HEK293 (cell line): ENCODE results near the gene AARSD1.

ENCODE experiments used
- CTCF ChIA-PET: fragments of 350-600 bp; formaldehyde crosslinking; extraction: SDS; loops from one replicate; lab custom pipeline; 2021; ENCODE audit warnings: antibody characterized with exemption; lab: Yijun Ruan, JAX
- POLR2A ChIA-PET: fragments of 300-600 bp; formaldehyde crosslinking; extraction: SDS; loops from one replicate; lab custom pipeline; 2020; ENCODE audit warnings: antibody characterized with exemption, inconsistent platforms; lab: Yijun Ruan, JAX
- H3K27ac ChIP-seq: fragments of 200-500 bp; sonication (Bioruptor generic); 2 replicates; pipeline ENCODE4 v1.5.1; 2014; ENCODE audit warnings: low read depth, low read length, control low read depth, inconsistent platforms; ENCODE audit errors: extremely low read depth
- H3K36me3 ChIP-seq, 2 experiments: fragments of 200-500 bp in 1 of 2; sonication (Bioruptor generic) in 1 of 2; 1 replicate in 1 of 2; 2 replicates in 1 of 2; pipeline ENCODE4 v1.5.1; 2014 to 2017; ENCODE audit warnings: inconsistent platforms in 2 of 2, low read length in 2 of 2; ENCODE audit not compliant: control insufficient read depth in 2 of 2, insufficient read depth in 1 of 2
- H3K4me1 ChIP-seq: fragments of 200-500 bp; sonication (Bioruptor generic); 2 replicates; pipeline ENCODE4 v1.5.1; 2014; ENCODE audit warnings: mild to moderate bottlenecking, low read length, inconsistent platforms; ENCODE audit not compliant: control insufficient read depth, insufficient read depth
- H3K4me3 ChIP-seq: 2 replicates; pipeline ENCODE4 v1.5.1; 2011; ENCODE audit warnings: low read depth, mild to moderate bottlenecking, control low read depth, low read length, moderate library complexity
- H3K9me3 ChIP-seq: fragments of 200-500 bp; sonication (Bioruptor generic); 2 replicates; pipeline ENCODE4 v1.5.1; 2014; ENCODE audit warnings: low read depth, low read length, inconsistent platforms; ENCODE audit not compliant: control insufficient read depth, insufficient read depth
- HOXC10 ChIP-seq: sonication (generic); formaldehyde crosslinking; IDR thresholded peaks from 2 replicates; pipeline ENCODE4 v1.8.1; 2023; ENCODE audit warnings: mild to moderate bottlenecking, missing genetic modification reagents
- MZF1 ChIP-seq: fragments of 450-650 bp; formaldehyde crosslinking; IDR thresholded peaks from 2 replicates; pipeline ENCODE4 v1.5.1; 2017; ENCODE audit warnings: missing biosample characterization, missing genetic modification characterization, borderline replicate concordance
- OVOL3 ChIP-seq: fragments of 450-650 bp; formaldehyde crosslinking; IDR thresholded peaks from 2 replicates; pipeline ENCODE4 v1.5.1; 2016; ENCODE audit warnings: missing biosample characterization, missing genetic modification characterization
- SALL2 ChIP-seq: fragments of 450-650 bp; formaldehyde crosslinking; IDR thresholded peaks from 2 replicates; pipeline ENCODE4 v1.5.0; 2017; ENCODE audit warnings: missing biosample characterization, mild to moderate bottlenecking, missing genetic modification characterization, borderline replicate concordance
- TRIM28 ChIP-seq: IDR thresholded peaks from 2 replicates; pipeline ENCODE4 v1.6.1; 2011; ENCODE audit warnings: low read length, control low read depth, borderline replicate concordance
- ZEB2 ChIP-seq: fragments of 450-650 bp; formaldehyde crosslinking; IDR thresholded peaks from 2 replicates; pipeline ENCODE4 v1.5.1; 2016; ENCODE audit warnings: missing biosample characterization, missing genetic modification characterization
- ZNF133 ChIP-seq: fragments of 450-650 bp; formaldehyde crosslinking; IDR thresholded peaks from 2 replicates; pipeline ENCODE4 v1.5.1; 2016; ENCODE audit warnings: missing biosample characterization, missing genetic modification characterization
- ZNF221 ChIP-seq: fragments of 450-650 bp; formaldehyde crosslinking; IDR thresholded peaks from 2 replicates; pipeline ENCODE4 v1.5.1; 2017; ENCODE audit warnings: missing biosample characterization, missing genetic modification characterization, borderline replicate concordance
- ZNF223 ChIP-seq: fragments of 450-650 bp; formaldehyde crosslinking; IDR thresholded peaks from 2 replicates; pipeline ENCODE4 v1.5.1; 2016; ENCODE audit warnings: missing biosample characterization, missing genetic modification characterization
- ZNF274 ChIP-seq, 2 experiments: fragments of 200-500 bp in 1 of 2; fragments of 450-650 bp in 1 of 2; sonication (Bioruptor generic) in 1 of 2; formaldehyde crosslinking in 1 of 2; IDR thresholded peaks; 2 replicates each; pipeline versions ENCODE4 v1.5.1 to v1.6.1; 2014 to 2016; ENCODE audit warnings: borderline replicate concordance in 1 of 2, inconsistent platforms in 1 of 2, low read length in 1 of 2, missing biosample characterization in 1 of 2, missing genetic modification characterization in 1 of 2
- ZNF335 ChIP-seq: fragments of 450-650 bp; formaldehyde crosslinking; conservative IDR thresholded peaks from 2 replicates; pipeline ENCODE4 v1.5.1; 2016; ENCODE audit warnings: missing biosample characterization, missing genetic modification characterization
- ZNF354C ChIP-seq: fragments of 450-650 bp; formaldehyde crosslinking; IDR thresholded peaks from 2 replicates; pipeline ENCODE4 v1.5.1; 2016; ENCODE audit warnings: missing biosample characterization, missing genetic modification characterization, low read depth, borderline replicate concordance
- ZNF48 ChIP-seq: fragments of 450-650 bp; formaldehyde crosslinking; IDR thresholded peaks from 2 replicates; pipeline ENCODE4 v1.5.1; 2016; ENCODE audit warnings: missing biosample characterization, missing genetic modification characterization
- ZNF521 ChIP-seq: fragments of 450-650 bp; formaldehyde crosslinking; IDR thresholded peaks from 2 replicates; pipeline ENCODE4 v1.5.1; 2017; ENCODE audit warnings: missing biosample characterization, mild to moderate bottlenecking, missing genetic modification characterization
- ZNF544 ChIP-seq: fragments of 450-650 bp; formaldehyde crosslinking; IDR thresholded peaks from 2 replicates; pipeline ENCODE4 v1.5.0; 2017; ENCODE audit warnings: missing biosample characterization, missing genetic modification characterization
- ZNF548 ChIP-seq: fragments of 450-650 bp; formaldehyde crosslinking; IDR thresholded peaks from 2 replicates; pipeline ENCODE4 v1.5.1; 2016; ENCODE audit warnings: missing biosample characterization, missing genetic modification characterization
- ZNF585B ChIP-seq: fragments of 450-650 bp; formaldehyde crosslinking; IDR thresholded peaks from 2 replicates; pipeline ENCODE4 v1.5.1; 2016; ENCODE audit warnings: missing biosample characterization, missing genetic modification characterization
- ZNF623 ChIP-seq: fragments of 450-650 bp; formaldehyde crosslinking; IDR thresholded peaks from 2 replicates; pipeline ENCODE4 v1.5.1; 2016; ENCODE audit warnings: missing biosample characterization, missing genetic modification characterization
- ZNF624 ChIP-seq: fragments of 450-650 bp; formaldehyde crosslinking; IDR thresholded peaks from 2 replicates; pipeline ENCODE4 v1.5.1; 2017; ENCODE audit warnings: missing biosample characterization, missing genetic modification characterization
- TF ChIP-seq, protein P1 (sequence below): fragments of 450-650 bp; formaldehyde crosslinking; IDR thresholded peaks from 2 replicates; pipeline ENCODE4 v1.5.1; 2016; ENCODE audit warnings: missing biosample characterization, missing genetic modification characterization
- TF ChIP-seq, protein P2 (sequence below): sonication (generic); formaldehyde crosslinking; IDR thresholded peaks from 2 replicates; pipeline ENCODE4 v1.8.1; 2022; ENCODE audit warnings: mild to moderate bottlenecking, moderate library complexity, missing genetic modification reagents
- TF ChIP-seq, protein P3 (sequence below): fragments of 450-650 bp; formaldehyde crosslinking; IDR thresholded peaks from 2 replicates; pipeline ENCODE4 v1.5.1; 2016; ENCODE audit warnings: missing biosample characterization, missing genetic modification characterization, borderline replicate concordance

The AARSD1 gene

DNA sequence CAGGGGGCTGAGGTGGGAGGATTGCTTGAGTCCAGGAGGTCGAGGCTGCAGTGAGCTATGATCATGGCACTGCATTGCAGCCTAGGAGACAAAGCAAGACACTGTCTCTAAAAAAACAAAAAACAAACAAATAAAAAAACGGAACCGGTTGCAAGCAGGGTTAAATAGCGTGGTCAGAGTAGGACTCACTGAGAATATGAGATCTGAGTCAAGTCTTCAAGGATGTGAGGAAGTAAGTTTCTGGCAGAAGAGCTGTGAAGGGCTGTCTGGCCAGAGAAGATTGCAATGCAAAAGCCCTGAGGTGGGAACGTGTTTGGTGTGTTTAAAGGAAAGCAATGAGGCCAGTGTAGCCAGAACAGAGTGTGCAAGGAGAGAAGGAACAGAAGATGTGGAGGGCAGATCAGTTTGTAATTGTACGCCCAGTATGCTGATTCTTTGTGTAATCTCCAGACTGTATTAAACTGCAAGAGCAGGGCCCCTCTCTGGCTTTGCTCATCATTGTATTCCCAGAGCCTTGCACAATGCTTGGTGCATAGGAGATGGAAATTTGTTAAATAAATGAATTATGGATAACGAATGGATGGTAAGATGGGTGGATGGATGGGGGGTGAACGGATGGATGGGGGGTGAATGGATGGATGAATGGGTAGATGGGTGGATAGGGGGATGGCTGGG is 57.3 kb downstream of the AARSD1 start:
- no peaks in the 10 kb centered on the region for H3K9me3 ChIP-seq
- ChIA-PET POLR2A (no interaction called here), CTCF (interaction anchor here (1.3 kb wide), 1 partner anchor 64 kb away, joined by 4 read pairs; no protein-coding TSS in a partner anchor)
- no peak overlapping the region for H3K27ac ChIP-seq
- TF ChIP-seq, protein P1, sequence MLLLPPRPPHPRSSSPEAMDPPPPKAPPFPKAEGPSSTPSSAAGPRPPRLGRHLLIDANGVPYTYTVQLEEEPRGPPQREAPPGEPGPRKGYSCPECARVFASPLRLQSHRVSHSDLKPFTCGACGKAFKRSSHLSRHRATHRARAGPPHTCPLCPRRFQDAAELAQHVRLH: no peak
- peak; percentile 44 for TF ChIP-seq ZNF623 (tag by site-specific recombination)
- no peak overlapping the region for H3K4me3 ChIP-seq
- H3K4me1 ChIP-seq: no peaks in the 10 kb centered on the region
- no peaks in the 10 kb centered on the region for H3K36me3 ChIP-seq

DNA sequence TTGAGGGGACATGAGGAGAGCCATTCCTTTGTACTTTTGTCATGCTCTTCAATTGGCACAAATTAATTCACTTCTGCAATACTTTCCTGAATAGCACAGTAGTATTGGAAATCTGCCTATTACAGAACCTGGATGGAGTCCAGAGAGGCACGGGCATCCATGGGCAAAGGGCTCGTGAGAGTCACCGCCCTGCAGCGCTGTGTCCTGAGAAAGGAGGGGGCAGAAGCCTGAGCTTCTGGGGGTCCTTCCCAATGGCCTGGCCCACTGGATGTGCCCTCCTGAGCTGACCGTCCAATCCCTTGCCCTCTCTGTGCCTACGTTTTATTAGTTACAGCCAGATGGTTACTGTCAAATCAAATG is 60.2 kb downstream of the AARSD1 start:
- ChIA-PET CTCF (no interaction called here), POLR2A (no interaction called here)
- H3K36me3 ChIP-seq: no peaks in the 10 kb centered on the region
- no peak overlapping the region for H3K4me3 ChIP-seq
- no peaks in the 10 kb centered on the region for H3K4me1 ChIP-seq
- no peaks in the 10 kb centered on the region for H3K9me3 ChIP-seq
- no peak for TF ChIP-seq ZNF521 (tag by site-specific recombination)
- no peak for TF ChIP-seq MZF1 (tag by site-specific recombination)
- TF ChIP-seq ZNF624 (tag by site-specific recombination): no peak
- no peak for TF ChIP-seq OVOL3 (tag by site-specific recombination)
- no peak for TF ChIP-seq ZNF223 (tag by site-specific recombination)
- no peak for TF ChIP-seq TRIM28
- no peak for TF ChIP-seq ZNF354C (tag by site-specific recombination)
- TF ChIP-seq ZNF133: no peak
- TF ChIP-seq ZNF548: no peak
- no peak for TF ChIP-seq ZNF544 (tag by site-specific recombination)
- no peak for TF ChIP-seq SALL2
- TF ChIP-seq HOXC10: no peak
- TF ChIP-seq ZNF335 (tag by site-specific recombination): no peak
- no peak for TF ChIP-seq ZNF274 (IDR thresholded peaks at IDR 0.05; ENCODE audit: low read length)
- TF ChIP-seq ZNF274 (tag by site-specific recombination; IDR thresholded peaks at IDR 0.05; ENCODE audit: borderline replicate concordance): no peak
- no peak for TF ChIP-seq ZNF48 (tag by site-specific recombination)
- no peak for TF ChIP-seq ZNF585B (tag by site-specific recombination)
- TF ChIP-seq, protein P2, sequence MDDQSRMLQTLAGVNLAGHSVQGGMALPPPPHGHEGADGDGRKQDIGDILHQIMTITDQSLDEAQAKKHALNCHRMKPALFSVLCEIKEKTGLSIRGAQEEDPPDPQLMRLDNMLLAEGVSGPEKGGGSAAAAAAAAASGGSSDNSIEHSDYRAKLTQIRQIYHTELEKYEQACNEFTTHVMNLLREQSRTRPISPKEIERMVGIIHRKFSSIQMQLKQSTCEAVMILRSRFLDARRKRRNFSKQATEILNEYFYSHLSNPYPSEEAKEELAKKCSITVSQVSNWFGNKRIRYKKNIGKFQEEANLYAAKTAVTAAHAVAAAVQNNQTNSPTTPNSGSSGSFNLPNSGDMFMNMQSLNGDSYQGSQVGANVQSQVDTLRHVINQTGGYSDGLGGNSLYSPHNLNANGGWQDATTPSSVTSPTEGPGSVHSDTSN: no peak
- TF ChIP-seq, protein P3, sequence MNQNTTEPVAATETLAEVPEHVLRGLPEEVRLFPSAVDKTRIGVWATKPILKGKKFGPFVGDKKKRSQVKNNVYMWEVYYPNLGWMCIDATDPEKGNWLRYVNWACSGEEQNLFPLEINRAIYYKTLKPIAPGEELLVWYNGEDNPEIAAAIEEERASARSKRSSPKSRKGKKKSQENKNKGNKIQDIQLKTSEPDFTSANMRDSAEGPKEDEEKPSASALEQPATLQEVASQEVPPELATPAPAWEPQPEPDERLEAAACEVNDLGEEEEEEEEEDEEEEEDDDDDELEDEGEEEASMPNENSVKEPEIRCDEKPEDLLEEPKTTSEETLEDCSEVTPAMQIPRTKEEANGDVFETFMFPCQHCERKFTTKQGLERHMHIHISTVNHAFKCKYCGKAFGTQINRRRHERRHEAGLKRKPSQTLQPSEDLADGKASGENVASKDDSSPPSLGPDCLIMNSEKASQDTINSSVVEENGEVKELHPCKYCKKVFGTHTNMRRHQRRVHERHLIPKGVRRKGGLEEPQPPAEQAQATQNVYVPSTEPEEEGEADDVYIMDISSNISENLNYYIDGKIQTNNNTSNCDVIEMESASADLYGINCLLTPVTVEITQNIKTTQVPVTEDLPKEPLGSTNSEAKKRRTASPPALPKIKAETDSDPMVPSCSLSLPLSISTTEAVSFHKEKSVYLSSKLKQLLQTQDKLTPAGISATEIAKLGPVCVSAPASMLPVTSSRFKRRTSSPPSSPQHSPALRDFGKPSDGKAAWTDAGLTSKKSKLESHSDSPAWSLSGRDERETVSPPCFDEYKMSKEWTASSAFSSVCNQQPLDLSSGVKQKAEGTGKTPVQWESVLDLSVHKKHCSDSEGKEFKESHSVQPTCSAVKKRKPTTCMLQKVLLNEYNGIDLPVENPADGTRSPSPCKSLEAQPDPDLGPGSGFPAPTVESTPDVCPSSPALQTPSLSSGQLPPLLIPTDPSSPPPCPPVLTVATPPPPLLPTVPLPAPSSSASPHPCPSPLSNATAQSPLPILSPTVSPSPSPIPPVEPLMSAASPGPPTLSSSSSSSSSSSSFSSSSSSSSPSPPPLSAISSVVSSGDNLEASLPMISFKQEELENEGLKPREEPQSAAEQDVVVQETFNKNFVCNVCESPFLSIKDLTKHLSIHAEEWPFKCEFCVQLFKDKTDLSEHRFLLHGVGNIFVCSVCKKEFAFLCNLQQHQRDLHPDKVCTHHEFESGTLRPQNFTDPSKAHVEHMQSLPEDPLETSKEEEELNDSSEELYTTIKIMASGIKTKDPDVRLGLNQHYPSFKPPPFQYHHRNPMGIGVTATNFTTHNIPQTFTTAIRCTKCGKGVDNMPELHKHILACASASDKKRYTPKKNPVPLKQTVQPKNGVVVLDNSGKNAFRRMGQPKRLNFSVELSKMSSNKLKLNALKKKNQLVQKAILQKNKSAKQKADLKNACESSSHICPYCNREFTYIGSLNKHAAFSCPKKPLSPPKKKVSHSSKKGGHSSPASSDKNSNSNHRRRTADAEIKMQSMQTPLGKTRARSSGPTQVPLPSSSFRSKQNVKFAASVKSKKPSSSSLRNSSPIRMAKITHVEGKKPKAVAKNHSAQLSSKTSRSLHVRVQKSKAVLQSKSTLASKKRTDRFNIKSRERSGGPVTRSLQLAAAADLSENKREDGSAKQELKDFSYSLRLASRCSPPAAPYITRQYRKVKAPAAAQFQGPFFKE (tag by site-specific recombination): no peak
- no peak for TF ChIP-seq ZEB2 (tag by site-specific recombination)
- TF ChIP-seq ZNF221 (tag by site-specific recombination): no peak
- H3K27ac ChIP-seq: no peak overlapping the region
